Measurements from ENCODE around the gene ACSM2A.
"Not testable (repeated sequence)": the region's sequence is repeated elsewhere in the genome, so short reads cannot be mapped to it uniquely, and the experiment has no call there.

The ACSM2A gene

GRCh38 chr16:20460313-20460712, 9.0 kb downstream of the ACSM2A start:
- not testable (repeated sequence) for DNase-seq

- not testable (repeated sequence) for DNase-seq
Observed at GRCh38 chr16:20468954-20469353, 17.6 kb downstream of the ACSM2A start.

GRCh38 chr16:20469930-20470329, 18.6 kb downstream of the ACSM2A start:
- not testable (repeated sequence) for DNase-seq

DNA sequence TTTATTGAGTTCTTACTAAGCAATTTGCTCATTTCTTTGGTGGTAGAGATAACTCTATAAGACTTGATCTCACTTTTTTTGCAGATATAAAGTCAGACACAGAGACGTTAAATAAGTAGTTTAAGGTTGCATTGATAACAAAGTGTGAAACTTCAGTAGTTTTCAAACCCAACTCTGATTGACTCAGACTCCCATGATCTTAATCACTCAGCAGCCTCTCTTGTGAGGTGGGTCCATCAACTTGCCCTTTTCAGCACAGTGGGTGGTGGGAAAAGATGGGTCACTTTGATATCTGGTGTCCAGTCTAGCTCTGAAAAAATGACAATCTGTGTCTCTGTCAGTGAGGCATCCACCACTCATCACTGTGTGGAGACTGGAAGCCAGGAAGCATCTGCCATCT, 19.4 kb downstream of the ACSM2A start:
- DNase-seq: not testable (repeated sequence)

GRCh38 chr16:20477188-20477744, 25.9 kb downstream of the ACSM2A start:
- not testable (repeated sequence) for DNase-seq

- not testable (repeated sequence) for DNase-seq
Observed at GRCh38 chr16:20483989-20484388, 32.7 kb downstream of the ACSM2A start.

DNA sequence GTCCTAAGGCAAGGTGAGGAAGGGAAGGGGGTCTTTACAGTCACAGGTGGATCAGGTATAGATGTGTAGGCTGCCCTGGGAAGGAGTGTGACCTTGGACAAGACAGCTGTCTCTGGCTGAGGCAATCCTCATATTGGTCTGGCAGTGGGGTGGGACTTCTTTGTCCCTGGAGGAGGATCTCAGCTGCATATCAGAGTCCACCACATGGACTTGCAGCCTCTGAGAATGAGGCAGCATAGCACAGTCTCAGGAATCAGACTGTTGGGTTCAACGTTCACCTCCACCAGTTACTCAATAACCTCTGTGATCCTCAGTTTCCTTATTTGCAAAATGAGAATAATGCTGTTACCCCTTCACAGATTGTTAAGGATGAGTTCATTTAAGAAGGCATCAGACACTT, 33.4 kb downstream of the ACSM2A start:
- DNase-seq: no peak

- DNase-seq: no peak
Observed at GRCh38 chr16:20485408-20485807, 34.1 kb downstream of the ACSM2A start.

- DNase-seq: not testable (repeated sequence)
Observed at GRCh38 chr16:20490994-20491393, 39.7 kb downstream of the ACSM2A start.

- DNase-seq: not testable (repeated sequence)
Observed at GRCh38 chr16:20491448-20491847, 40.1 kb downstream of the ACSM2A start.

DNA sequence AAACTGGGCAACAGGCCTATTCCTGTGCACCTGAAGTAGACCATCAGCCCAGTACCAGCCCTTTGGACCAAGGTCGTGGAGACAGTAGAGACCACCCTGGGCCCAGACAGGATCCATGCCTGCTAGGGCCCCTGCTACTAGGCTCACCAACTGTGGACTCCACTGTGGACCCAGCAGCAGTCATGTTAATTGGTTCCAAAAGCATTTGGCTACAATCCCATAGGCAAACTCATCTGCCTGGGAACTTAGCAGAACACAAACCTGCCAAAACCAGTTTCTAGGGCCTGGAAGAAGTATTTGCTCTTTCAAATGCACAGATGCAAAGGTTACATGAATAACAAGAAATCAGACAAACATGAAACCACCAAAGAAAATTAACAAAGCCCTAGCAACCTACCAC, 53.1 kb downstream of the ACSM2A start:
- no peak for DNase-seq

- no peak for DNase-seq
Observed at GRCh38 chr16:20507280-20507679, 56.0 kb downstream of the ACSM2A start.

GRCh38 chr16:20510323-20510722, 59.0 kb downstream of the ACSM2A start:
- DNase-seq: no peak

- no peak for DNase-seq
Observed at GRCh38 chr16:20515688-20516090, 64.4 kb downstream of the ACSM2A start.

GRCh38 chr16:20517149-20517548, 65.8 kb downstream of the ACSM2A start:
- no peak for DNase-seq

- no peak for DNase-seq
Observed at GRCh38 chr16:20519231-20519630, 67.9 kb downstream of the ACSM2A start.

DNA sequence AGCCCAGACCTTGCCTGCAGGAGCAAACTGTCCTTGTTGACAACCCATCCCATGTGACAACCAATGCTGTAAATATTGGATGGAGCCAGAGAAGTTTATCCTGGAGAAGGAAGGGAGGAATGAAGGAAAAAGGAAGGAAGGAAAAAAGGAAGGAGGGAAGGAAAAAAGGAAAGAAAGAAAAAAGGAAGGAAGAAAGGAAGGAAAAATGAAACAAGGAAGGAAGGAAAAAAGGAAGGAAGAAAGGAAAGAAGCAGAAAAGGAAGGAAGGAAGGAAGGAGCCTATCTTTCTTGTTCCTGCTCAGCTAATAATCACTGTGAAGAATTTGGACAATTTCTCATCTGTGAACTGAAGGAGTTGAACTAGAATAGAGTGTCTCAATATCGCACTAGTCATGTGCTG, 68.8 kb downstream of the ACSM2A start:
- no peak for DNase-seq

DNA sequence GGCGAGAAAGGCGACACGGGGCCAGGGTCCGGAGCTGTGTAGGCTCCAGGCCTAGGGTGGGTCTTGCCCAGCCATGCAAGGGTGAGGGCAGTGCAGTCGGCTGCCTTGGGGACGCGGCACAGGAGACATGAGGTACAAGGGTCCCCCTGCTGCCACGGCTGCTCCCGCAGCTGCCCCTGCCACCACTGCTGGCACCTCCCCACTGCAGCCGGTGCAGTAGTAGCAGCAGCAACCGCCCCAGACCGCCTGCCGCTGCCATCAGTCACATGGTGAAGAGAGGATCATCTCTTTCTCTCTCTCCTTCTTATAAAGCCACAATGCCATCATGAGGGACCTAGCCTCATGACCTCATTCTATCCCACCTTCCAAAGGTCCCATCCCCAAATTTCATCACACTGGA, 80.5 kb downstream of the ACSM2A start:
- DNase-seq: not testable (repeated sequence)

DNA sequence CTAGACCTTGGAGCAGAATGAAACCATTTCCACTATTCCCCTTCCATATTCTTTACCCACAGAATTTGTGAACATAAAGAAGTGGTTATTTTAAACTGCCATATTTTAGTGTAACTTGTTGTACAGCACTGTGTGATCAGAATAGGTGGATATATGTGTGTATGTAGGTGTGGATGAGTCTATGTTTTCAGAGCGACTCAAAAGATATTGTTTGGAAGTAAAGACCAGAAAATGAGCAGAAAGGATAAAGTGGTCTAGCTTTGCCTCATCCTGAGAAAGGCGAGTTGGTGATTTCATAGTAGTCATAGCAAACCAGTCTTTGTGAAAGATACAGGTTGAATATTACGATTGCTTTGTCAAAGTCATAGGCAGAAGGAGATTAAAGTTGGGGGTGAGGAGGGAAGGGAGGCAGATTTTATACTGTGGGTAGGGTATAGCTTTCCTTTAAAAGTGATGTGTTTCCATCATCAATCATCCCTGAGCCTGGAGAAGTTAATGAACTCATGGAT, 81.0 kb downstream of the ACSM2A start:
- DNase-seq: not testable (repeated sequence)

- not testable (repeated sequence) for DNase-seq
Observed at GRCh38 chr16:20536669-20537068, 85.3 kb downstream of the ACSM2A start.

All from NCI-H1105 (cell line).